Activated T-cell treated with anti-CD3 and anti-CD28 coated beads for 1 hour (primary cell): ENCODE measurements around the gene LATS2.

Experiments used
- DNase-seq: peaks from one replicate; pipeline ENCODE4 v3.0.0-alpha.2; 2020; ENCODE audit warnings: low read depth

LATS2 gene

GRCh38 chr13:21015284-21015683 lies 46.1 kb downstream of the LATS2 start:
- no peak for DNase-seq

DNA sequence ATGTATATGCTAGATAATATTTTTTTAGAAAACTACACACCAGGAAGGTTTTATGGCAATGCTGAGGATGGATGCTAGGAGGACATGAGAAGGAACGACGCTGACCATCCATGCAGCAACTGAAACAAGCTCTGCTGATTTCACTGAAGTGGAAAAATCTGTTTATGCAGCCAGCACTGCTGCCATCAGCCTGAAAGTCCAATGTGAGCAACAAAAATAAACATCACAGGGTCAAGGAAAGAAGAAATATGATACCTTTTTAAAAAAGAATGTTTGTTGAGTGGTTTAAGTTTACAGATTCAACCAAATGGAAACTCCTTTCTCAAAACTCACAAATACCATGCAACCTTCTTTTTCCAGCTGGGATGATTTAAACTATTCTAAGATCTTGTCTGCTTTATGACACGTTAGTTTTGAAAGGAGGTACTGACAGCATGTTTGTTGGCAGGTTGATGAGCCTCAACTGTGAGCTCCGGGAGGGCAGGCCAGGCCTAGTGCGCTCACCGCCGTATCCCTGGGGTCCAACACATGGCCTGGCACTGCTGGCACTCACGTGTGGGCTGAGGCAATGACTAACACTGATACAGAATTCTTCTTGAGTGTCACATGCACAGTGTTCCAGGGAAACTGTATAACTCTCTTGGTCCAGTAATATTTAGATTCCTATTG lies 46.8 kb downstream of the LATS2 start:
- DNase-seq: no peak

GRCh38 chr13:21014139-21014501 lies 47.3 kb downstream of the LATS2 start:
- DNase-seq: no peak

DNA sequence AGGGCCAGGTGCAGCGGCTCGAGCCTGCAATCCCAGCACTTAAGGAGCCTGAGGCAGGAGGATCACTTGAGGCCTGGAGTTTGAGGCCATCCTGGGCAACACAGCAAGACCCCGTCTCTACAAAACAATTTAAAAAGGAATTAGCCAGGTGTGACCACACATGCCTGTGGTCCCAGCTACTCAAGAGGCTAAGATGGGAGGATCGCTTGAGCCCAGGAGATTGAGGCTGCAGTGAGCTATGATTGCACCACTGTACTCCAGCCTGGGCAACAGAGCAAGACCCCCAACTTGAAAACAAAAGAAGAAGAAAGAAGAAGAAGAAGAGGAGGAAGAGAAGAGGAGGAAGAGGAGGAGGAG lies 47.7 kb downstream of the LATS2 start:
- DNase-seq: no peak

- DNase-seq: no peak
These were observed 48.3 kb downstream of the LATS2 start for GRCh38 chr13:21012841-21013681.

DNA sequence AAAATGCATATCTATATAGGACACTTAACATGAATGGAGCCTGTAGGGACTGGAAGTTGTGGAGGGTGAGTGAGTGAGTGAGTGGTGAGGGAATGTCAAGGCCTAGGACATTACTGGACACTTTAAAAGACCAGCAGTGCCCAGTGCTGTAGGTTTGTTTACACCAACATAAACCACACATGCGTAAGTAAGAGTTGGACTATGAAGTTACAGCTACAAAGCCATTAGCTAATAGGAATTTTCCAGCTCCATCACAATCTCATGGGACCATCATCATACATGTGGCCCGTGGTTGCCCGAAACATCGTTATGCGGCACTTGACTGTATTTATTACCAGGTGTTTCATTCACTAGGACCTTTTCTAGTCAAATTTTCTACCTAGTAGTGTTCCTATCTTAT lies 49.2 kb downstream of the LATS2 start:
- DNase-seq: no peak

DNA sequence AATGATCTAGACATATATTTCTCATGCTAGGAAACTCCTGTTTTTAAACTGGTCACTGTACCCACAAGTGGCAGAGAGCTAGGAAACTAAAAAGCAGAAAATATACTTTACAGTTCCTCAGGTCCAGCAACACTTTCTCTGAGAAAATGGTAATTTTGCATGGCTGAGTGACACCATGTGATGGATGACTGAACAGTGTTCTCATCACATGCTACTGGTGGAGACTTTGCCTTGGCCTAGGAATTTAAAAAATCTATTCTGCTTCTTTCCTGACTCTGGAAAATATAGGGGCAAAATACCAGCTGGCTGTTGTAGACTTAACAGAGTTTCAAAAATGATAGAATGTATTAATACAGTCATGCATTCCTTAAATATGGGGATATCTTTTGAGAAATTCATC lies 50.0 kb downstream of the LATS2 start:
- no peak for DNase-seq

- no peak for DNase-seq
These were observed 50.8 kb downstream of the LATS2 start for GRCh38 chr13:21010621-21011020.

DNA sequence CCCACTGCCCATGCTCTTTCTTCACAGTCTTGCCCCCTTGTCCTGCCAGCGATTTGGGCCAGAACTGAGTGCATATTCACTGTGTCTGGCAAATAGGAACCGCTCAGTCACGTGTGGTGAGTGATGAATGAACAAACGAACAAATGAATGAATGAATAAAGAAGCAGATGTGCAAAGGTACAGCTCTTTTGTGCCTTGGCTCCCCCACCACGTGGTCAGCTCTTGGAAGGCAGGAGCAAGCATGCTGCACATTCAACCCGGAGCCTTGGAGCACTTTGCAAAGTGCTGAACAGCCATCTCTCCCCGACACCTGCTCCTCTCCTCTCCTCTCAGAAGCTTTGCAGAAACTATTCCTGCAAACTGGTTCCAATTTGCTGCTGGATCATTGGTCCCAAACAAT lies 52.4 kb downstream of the LATS2 start:
- no peak for DNase-seq

DNA sequence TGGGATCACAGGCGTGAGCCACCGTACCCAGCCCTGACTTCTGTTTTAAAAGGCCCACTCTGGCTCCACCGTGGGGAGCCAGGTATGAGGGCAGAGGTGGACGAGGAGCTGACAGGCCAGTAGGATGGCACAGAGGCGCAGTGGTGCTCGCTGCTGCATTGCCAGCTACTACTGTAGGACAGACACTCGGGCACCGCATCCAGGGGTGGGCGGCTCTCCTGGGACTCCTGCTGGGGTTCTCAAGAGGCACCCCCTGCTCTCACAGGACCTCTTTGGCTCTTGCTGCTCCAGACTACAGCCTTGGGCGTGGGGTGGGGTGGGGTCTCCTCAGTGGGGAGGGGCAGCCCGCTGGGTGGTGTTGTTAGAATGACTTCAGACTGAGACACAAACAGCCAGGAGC lies 53.4 kb downstream of the LATS2 start:
- DNase-seq: no peak

DNA sequence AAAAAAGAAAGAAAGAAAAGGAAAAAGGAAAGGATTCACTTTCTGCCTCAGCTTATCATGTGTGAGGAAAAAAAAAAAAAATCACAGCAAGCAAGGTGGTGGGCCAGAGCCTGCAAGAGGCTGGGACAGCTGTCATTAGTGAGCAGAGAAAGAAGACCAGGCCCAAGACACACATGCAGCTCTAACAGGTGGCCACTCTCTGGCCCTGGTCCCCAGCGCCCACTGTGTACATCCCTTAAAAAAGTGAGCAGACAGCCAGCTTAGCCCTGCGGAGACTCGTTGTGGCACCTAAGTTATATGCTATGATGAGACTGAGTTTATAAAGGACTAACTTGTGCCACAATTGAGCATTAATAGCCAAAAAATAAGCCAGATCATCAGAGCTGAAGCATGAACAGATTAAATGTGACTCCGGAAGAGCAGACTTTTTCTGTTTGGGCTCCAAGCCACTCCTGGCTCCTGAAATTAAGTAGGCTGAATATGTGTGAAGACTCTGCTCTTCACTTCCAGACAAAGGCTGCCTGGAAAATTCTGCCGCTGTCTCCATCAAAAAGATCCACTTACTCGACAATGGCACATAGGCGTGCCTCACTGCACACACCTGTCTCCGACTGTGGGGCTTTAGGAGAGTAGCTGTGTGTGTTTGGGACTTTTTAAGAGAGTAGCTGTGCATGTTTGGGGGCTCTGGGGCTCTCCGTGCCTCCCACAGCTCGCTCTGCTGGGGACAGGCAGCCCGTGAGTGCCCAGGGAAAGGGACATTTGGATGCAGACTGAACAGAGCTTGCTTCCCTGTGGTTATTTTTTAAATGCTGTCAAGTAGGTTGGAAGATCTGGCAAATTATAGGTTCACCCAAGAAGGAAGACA lies 55.0 kb downstream of the LATS2 start:
- no peak for DNase-seq

DNA sequence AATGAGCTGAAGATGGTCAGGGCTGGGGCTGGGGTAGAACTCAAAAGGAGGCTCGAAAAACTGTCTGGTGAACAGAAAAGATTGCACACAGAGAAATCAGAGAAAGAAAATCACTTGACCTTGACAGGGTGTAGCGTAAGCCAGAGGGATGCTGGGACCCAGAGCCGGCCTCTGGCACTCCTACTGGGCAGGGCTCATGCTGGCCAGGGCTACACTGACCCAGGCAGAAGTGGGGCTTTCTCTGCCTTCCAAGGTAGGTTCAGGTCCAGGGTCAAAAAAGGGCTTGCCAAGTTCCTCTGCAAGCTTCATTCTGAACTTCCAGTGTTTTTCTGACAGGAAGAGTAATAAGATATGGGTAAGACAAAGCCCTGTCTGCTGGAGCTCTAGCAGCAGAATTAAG lies 56.2 kb downstream of the LATS2 start:
- DNase-seq: no peak

DNA sequence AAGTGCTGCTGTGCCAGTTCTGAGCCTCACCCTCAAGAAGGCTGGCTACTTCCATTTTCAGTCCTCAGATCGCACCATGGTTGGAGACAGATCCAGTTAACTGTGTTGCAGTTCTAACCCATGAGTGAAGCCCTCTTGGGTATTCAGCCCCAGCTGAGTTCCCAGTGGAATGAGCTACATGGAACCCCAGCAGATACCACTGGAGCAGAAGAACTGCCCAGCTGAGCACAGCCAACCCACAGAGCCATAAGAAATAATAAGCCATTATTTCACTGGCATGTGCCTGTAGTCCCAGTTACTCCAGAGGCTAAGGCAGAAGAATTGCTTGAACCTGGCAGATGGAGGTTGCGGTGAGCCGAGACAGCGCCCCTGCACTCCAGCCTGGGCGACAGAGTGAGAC lies 59.9 kb downstream of the LATS2 start:
- no peak for DNase-seq

DNA sequence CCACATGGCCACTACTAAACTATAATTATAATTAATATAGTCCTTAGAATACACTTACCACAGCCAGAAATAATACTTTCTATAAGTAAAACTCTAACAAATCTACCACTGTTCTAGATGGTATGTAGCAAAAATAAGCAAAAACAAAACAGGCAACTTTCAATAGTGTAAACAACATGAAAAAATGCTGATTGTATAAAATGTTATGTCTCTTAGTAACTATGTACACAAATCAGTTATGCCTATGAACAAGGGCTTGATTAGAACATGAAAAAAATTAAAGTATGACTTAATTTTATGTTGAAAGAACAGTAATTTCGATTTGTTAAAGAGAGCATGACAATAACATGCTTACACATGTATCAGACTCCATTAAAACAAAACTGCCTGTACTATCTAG lies 60.7 kb downstream of the LATS2 start:
- no peak for DNase-seq

- no peak for DNase-seq
These were observed 62.6 kb downstream of the LATS2 start for GRCh38 chr13:20998649-20999415.

DNA sequence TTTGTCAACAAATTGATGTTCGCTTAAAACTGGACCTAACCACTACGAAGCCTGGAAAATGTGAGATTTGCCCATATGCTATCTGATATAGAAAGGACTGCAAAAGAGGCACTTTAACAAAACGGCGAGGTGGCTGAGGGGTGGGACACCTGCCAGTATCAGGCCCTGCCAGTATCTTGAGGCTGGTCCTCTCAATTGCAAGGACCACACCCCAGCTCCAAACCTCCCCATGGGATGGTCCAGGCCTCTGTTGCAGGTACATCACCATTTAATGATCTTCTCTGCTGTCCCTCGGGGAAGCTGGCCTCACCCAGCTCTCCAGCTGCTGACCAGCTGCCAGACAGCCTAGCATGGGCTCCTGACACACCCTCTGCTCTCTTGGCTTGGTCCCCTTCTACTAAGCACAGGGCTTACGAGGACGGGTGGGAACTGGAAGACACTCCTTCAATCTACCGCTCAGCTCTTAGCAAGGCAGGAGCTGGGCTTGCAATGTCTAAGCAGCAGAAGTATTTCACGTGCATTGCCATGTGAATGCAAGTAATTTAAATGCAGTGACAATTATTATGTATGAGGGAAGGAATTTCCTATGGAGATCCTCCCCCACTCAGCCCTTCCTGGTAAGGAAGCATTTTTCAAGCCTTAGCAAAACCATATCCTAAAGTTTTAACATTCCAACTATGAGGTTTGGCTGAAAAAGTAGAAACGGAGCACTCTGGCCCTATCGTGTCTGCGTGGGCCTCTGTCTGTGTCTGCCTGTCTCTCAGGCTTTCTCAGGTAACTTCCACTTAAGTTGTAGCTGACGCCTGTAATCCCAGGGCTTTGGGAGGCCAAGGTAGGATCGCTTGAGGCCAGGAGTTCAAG lies 63.9 kb downstream of the LATS2 start:
- DNase-seq: no peak

DNA sequence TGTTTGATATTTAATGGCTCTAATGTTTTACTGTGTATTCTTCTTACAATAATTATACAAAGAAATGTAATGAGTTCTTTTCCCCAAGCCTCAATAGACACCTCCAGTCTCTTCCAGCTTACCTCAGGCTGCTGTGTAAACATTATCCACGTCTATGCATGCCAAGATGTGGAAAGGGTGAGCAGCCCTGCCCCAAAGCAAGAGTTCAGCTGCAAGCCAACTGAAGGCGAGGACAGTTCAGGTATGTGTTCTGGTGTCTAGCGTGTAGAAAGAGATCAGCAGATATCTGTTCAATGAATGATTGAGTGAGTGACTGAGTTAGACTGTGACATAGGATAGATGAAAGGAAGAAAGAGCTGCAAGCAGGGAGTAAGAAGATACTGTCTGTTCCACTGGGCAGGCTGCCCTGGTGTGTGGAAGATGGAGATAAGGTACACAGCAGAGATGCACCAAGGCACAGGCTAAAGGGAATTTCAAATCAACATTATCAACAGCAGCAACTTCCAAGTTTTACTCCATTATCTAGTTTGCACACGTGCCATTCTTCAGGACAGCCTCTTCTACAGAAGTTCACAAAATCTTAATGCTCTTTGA lies 66.0 kb downstream of the LATS2 start:
- DNase-seq: no peak

GRCh38 chr13:20994441-20994821 lies 67.0 kb downstream of the LATS2 start:
- DNase-seq: no peak

GRCh38 chr13:20993661-20994440 lies 67.5 kb downstream of the LATS2 start:
- no peak for DNase-seq

GRCh38 chr13:20993211-20993610 lies 68.2 kb downstream of the LATS2 start:
- DNase-seq: no peak
